ENCODE measurements around the gene OR52M1.
"Not testable (repeated sequence)": the region's sequence is repeated elsewhere in the genome, so short reads cannot be mapped to it uniquely, and the experiment has no call there.

Gene OR52M1

GRCh38 chr11:4523666-4524065 lies 21.3 kb upstream of the OR52M1 start:
- H4K20me1 ChIP-seq (ENCODE audit: control insufficient read depth, insufficient read depth, low read depth, low read length), result no peaks in the 10 kb centered on the region
- no peaks in the 10 kb centered on the region for H3K9me3 ChIP-seq (ENCODE audit: control insufficient read depth, insufficient read depth, low read length)
- H3K4me3 ChIP-seq (ENCODE audit: low read length), result no peak overlapping the region
- H3K9me2 ChIP-seq (replicated peaks; ENCODE audit: control insufficient read depth, low read length), result no peaks in the 10 kb centered on the region
- H3K4me1 ChIP-seq (ENCODE audit: control insufficient read depth, low read length), result no peaks in the 10 kb centered on the region
- H3K4me2 ChIP-seq (ENCODE audit: low read length), result no peak overlapping the region
- TF ChIP-seq EZH2phosphoT487 (IDR thresholded peaks at IDR 0.05; ENCODE audit: borderline replicate concordance, low read length) (no peak), CTCF (IDR thresholded peaks at IDR 0.05; ENCODE audit: low read depth, low read length, poor library complexity, severe bottlenecking) (no peak)
- H3K79me2 ChIP-seq (ENCODE audit: control insufficient read depth, low read length), result no peaks in the 10 kb centered on the region
- no peak overlapping the region for H3K27ac ChIP-seq (ENCODE audit: low read depth, low read length)
- H3K27me3 ChIP-seq (ENCODE audit: control insufficient read depth, low read length), result 0 out of 2 replicates have a peak, but pooled peaks cover 9% of the 10 kb centered on the region
- no peaks in the 10 kb centered on the region for H3F3A ChIP-seq (ENCODE audit: control insufficient read depth, insufficient read depth)
- no peaks in the 10 kb centered on the region for H3K36me3 ChIP-seq (ENCODE audit: control insufficient read depth, low read length)

- Histone ChIP-seq H3K27me3 (ENCODE audit: control insufficient read depth, low read length) (0 out of 2 replicates have a peak, but pooled peaks cover 3% of the 10 kb centered on the region), H3K79me2 (ENCODE audit: control insufficient read depth, low read length) (no peaks in the 10 kb centered on the region), H3K4me2 (ENCODE audit: low read length) (no peak overlapping the region), H3K9me3 (ENCODE audit: control insufficient read depth, insufficient read depth, low read length) (no peaks in the 10 kb centered on the region), H3K9me2 (replicated peaks; ENCODE audit: control insufficient read depth, low read length) (no peaks in the 10 kb centered on the region), H3K4me1 (ENCODE audit: control insufficient read depth, low read length) (no peaks in the 10 kb centered on the region), H4K20me1 (ENCODE audit: control insufficient read depth, insufficient read depth, low read depth, low read length) (no peaks in the 10 kb centered on the region), H3K4me3 (ENCODE audit: low read length) (no peak overlapping the region), H3K27ac (ENCODE audit: low read depth, low read length) (no peak overlapping the region), H3F3A (ENCODE audit: control insufficient read depth, insufficient read depth) (no peaks in the 10 kb centered on the region), H3K36me3 (ENCODE audit: control insufficient read depth, low read length) (no peaks in the 10 kb centered on the region)
- TF ChIP-seq CTCF (IDR thresholded peaks at IDR 0.05; ENCODE audit: low read depth, low read length, poor library complexity, severe bottlenecking) (no peak), EZH2phosphoT487 (IDR thresholded peaks at IDR 0.05; ENCODE audit: borderline replicate concordance, low read length) (no peak)
These were observed 17.1 kb upstream of the OR52M1 start for GRCh38 chr11:4527926-4528325.

- H3K36me3 ChIP-seq (ENCODE audit: control insufficient read depth, low read length); H3K4me1 ChIP-seq (ENCODE audit: control insufficient read depth, low read length); H3K9me2 ChIP-seq (replicated peaks; ENCODE audit: control insufficient read depth, low read length); H3K9me3 ChIP-seq (ENCODE audit: control insufficient read depth, insufficient read depth, low read length); H3K27me3 ChIP-seq (ENCODE audit: control insufficient read depth, low read length); H3K79me2 ChIP-seq (ENCODE audit: control insufficient read depth, low read length); H3K4me2 ChIP-seq (ENCODE audit: low read length); H3K27ac ChIP-seq (ENCODE audit: low read depth, low read length); H3F3A ChIP-seq (ENCODE audit: control insufficient read depth, insufficient read depth); H4K20me1 ChIP-seq (ENCODE audit: control insufficient read depth, insufficient read depth, low read depth, low read length); H3K4me3 ChIP-seq (ENCODE audit: low read length): not testable (repeated sequence)
These were observed 13.3 kb upstream of the OR52M1 start for GRCh38 chr11:4531686-4532085.

- no peaks in the 10 kb centered on the region for H3K9me2 ChIP-seq (replicated peaks; ENCODE audit: control insufficient read depth, low read length)
- no peaks in the 10 kb centered on the region for H3K4me1 ChIP-seq (ENCODE audit: control insufficient read depth, low read length)
- H3K27me3 ChIP-seq (ENCODE audit: control insufficient read depth, low read length), result 0 out of 2 replicates have a peak, but pooled peaks cover 3% of the 10 kb centered on the region
- no peaks in the 10 kb centered on the region for H3K9me3 ChIP-seq (ENCODE audit: control insufficient read depth, insufficient read depth, low read length)
- TF ChIP-seq CTCF (IDR thresholded peaks at IDR 0.05; ENCODE audit: low read depth, low read length, poor library complexity, severe bottlenecking) (peak; percentile 71), EZH2phosphoT487 (IDR thresholded peaks at IDR 0.05; ENCODE audit: borderline replicate concordance, low read length) (no peak)
- H3K36me3 ChIP-seq (ENCODE audit: control insufficient read depth, low read length), result no peaks in the 10 kb centered on the region
- H4K20me1 ChIP-seq (ENCODE audit: control insufficient read depth, insufficient read depth, low read depth, low read length), result no peaks in the 10 kb centered on the region
- H3K4me3 ChIP-seq (ENCODE audit: low read length), result no peak overlapping the region
- no peak overlapping the region for H3K27ac ChIP-seq (ENCODE audit: low read depth, low read length)
- H3F3A ChIP-seq (ENCODE audit: control insufficient read depth, insufficient read depth), result no peaks in the 10 kb centered on the region
- H3K4me2 ChIP-seq (ENCODE audit: low read length), result no peak overlapping the region
- no peaks in the 10 kb centered on the region for H3K79me2 ChIP-seq (ENCODE audit: control insufficient read depth, low read length)
These were observed 5.3 kb upstream of the OR52M1 start for GRCh38 chr11:4539603-4540219.
